Activated effector memory CD4-positive, alpha-beta T cell treated with Interleukin-2 at 50 U/mL for 16 hours (primary cell): ENCODE results near the gene MRE11.
"Not testable (repeated sequence)": the region's sequence is repeated elsewhere in the genome, so short reads cannot be mapped to it uniquely, and the experiment has no call there.

Experiments
- DNase-seq: peaks from one replicate; pipeline ENCODE4 v3.0.0-alpha.2; 2020

Gene MRE11

DNA sequence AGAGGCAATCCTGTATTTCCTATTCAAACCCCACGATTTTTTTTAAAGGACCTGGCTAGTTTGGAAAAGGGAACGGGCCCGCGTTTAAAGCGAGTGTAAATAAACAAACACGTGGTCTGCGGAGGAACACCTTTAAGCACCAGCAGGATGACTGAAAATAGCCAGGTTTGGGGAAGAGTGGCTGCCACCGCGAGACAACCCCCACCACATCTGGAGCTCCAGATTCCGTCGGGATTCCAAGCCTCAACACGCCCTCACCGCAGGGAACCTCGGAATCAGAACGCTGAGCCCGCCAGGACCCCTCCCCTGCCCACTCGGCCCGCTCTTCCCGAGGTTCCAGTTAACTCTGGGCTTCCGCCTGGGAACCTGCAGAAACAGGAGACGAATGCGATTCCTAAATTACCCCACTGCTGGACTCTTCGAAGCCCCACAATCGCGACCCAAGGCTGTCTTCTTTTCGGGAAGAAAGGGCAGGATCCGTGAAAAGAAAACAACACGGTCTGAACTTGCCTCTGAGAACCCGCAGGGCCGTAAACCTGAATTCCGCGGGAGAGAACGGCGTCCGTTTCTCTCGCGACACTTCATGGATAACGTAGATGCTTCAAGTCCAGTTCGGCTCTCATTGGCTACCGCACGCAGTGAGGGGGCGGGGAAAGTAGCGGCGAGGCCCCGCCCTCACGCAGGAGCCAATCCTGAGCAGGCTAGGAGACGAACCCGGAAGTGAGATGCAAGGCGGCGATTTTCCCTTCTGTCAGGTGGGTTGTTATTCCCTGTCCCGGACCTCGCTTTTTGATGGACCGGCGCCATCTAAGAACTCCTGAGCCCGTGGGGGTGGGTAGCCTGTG is at the start of gene MRE11, which contains the start of gene ANKRD49:
Gene MRE11, minus strand, starts transcription at position 564 of the 845 bp plus-strand sequence. CDS start 1,043 bp downstream, outside the sequence.
Gene ANKRD49, plus strand, starts transcription at position 704 of the 845 bp plus-strand sequence. CDS start 2,710 bp downstream, outside the sequence.
- DNase-seq, result peak; percentile 97

DNA sequence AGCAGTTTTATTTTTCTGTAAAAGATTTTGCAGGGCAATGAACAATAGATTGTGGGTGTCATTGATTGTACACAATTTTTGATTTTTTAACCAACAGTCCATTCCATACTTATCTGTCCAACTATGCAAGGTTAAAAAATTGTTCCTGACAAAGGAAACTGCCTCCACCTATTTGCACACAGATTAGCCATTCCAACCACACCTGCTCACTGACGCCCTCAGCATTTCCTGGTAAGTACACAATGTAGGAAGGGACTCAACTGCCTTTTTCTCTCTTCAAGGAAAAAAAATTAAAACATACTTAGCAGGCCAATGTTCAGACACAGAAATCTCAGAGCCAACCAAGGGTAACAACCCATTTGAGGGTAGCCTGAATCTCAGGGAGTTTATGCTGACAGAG is 45.8 kb upstream of the MRE11 start:
- no peak for DNase-seq

DNA sequence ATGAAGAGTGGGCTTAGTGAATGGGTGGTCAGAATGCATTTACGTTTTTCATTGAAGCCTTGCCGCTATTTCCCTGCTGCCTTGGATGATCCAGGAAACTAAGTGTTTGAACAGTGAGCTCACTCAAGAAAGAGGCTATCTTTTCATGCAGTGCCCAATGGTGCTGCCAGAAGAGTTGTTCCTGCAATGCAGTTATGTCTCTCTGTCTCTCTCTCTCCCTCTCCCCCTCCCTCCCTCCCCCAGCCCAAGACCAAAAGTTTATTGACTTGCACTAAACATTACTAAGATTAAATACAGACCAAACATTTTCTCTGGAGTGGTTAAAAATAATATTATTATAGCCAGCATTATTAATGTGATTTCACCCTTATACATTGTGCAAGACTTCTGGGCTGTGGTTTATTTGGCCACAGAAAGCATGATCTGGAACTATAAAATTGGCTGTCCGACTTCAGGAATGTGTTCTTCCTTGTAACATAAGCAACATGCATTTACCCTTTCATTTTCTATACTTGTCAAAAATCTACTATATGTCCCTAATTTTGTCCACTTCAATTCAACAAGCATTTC is 43.5 kb upstream of the MRE11 start:
- DNase-seq, result no peak

DNA sequence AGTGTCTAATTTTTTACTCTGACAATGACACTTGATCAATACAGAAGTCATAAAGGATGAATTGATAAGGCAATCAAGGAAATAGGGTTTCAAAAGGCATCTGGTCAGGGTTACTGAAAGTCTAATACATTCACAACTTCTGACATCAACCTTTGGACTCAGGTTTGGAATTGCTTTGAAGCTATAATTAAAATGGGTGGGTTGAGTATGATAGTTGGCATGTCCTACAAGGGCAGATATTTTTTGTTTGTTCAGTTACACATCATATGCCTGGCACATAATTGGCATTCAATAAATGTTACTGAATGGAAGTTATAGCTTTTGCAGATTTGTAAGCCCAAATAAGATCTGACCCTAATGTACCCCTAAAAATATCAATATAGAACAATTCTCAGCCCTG is 42.7 kb upstream of the MRE11 start:
- DNase-seq, result no peak

DNA sequence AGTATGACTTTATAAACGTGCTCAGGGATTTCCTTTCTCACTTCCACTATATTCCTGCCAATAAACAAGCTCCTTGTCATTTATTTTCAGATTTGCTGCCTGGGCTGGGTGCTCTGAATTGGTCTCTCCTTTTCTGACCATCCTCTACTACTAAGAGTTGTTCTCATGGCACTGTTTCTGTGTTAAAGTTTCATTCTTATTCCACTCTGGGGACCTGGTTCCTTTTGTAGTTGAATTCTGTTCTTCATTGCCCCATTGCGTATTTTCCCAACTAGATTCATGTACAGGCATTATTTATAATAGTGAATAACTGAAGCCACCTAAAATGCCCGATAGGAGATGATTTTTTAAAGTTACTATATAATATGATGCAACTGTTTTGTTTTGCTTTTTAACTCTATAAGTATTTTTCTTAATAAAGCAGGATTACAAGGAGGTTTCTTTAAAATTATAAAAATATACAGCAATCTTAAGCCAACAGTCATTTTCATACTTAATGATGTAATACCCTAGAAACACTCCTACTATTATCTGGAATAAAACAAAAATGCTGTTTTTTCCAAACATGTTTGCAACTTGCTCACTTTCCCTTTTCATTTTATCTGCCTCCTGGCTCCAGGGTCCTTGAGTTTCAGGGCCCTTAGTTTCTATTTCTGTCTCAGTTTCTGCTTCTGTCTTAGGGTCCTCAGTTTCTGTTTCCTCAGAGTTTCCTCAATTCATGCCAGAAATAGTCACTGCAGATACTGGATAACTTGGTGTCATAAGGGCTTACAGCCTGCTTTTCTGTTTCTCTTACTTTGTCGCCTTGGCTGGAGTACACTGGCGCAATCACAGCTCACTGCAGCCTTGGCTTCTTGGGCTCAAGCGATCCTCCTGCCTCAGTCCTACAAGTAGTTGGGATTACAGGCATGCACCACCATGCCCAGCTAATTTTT is 40.3 kb upstream of the MRE11 start:
- no peak for DNase-seq

DNA sequence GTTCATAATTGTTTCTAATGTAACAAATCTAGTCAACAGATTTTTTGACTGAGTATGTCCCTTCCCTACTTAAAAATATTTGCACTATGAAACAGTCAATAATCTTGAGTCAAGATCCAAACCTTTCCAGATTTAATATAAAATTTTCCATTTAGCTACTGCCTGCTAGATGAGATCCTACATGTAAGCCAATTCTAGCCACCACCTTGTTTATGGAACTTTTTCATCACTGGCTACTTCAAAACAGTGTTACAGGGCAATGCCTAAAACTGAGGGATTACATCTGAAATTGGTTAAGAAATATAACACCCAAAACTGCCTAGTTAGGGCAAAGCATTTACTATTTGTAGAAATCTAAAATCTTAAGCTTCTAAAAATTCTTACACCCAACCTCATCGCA is 39.6 kb upstream of the MRE11 start:
- no peak for DNase-seq

DNA sequence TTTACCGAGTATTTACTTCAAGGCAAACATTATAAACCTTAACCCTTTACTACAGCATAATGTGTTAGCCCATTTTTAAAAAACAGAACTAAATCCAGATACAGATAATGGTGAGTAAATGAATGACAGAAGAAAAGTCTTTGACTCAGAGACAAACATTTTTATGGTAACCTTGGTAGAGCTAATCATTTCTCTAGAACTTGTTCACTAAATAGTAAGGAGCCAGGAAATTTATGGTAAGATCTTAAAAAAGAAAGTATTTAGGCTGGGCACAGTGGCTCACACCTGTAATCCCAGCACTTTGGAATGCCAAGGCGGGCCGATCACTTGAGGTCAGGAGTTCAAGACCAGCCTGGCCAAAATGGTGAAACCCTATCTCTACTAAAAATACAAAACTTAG is 38.6 kb upstream of the MRE11 start:
- no peak for DNase-seq

DNA sequence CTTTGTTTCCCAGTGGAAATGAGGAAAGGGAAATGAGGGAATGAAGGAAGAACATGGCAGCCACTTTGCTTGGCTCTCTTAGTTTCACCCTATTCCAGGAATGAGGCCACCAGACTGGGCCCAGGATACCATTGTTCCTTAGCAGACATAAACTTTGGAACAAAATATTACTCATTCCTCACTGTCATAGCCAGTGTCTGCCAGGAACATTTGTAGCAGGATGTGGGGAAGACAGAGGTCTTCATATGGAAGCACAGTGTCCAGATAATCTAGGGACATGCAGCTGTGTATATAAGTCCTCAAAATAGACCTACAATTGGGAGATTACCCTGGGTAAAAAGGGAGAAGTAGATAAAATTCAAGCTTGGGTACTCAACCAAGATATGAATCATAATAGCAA is 34.9 kb upstream of the MRE11 start:
- no peak for DNase-seq

DNA sequence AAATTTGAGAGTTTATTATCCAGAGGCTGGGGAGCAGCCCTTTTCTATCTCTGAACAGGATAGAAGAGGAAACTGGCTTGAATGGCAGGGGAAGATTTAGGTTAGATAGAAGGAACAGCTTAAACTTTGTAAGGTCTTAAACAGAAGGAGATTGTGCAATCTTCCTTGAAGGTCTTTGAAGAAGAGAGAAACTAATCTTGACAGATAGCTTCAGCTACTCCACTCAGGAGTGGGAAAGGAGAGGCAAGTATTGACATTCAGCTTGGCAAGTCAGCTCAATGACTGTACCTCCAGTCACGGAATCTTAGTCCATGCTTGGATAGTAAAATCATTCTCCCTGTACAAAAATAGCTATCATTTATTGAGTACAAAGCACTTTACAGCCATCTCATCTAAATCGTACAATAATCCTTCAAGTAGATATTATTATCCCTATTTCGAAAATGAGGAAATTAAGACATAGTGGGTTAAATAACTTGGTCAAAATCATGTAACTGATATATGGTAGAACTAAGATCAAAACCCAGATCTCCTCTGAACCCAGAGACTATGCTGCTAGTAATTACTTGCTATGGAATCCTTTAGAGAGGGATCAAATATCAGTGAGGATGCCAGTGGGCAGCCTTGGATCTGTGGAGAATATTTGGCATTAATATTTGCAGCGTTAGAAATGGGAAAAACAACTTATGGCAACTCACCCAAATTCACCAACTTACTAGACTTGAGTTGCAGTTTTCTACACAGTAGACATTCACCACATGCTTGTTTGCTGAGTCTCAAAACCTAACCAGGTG is 33.2 kb upstream of the MRE11 start:
- DNase-seq, result no peak

DNA sequence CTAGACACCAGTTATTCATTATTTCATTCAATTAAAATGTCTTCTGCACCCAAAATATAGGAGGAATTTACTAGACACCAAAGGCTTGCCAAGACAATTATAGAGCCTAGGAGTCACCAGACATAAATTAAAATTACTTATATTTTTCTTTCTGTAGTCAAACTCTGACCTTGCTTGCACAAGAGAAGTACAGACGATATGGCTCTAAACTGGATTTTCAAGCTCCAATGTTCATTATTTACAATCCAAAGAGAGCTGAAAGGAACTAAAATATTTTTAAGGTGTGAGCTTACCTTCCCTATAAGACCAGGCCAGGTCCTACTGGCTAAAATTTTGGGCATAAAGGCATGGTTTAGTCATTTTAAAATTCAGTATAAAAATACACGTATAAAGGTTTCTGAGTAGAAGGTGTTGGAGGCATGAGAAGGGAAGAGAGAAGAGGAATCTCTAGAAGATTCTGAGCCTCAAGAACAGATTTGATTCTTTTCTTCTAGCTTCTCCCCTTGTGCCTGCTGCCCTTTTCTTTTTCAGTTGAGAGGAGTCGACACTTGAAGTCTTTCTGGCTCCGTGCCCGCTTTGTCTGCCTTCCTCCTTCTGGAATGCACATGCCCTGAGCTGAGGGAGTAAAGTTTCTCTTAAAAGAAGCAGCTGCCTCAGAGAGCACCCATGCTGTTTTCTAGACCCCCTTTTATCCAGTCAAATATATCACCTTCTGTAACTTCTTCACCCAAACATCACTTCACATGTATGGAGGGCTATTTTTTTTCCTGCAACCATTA is 32.1 kb upstream of the MRE11 start:
- no peak for DNase-seq

DNA sequence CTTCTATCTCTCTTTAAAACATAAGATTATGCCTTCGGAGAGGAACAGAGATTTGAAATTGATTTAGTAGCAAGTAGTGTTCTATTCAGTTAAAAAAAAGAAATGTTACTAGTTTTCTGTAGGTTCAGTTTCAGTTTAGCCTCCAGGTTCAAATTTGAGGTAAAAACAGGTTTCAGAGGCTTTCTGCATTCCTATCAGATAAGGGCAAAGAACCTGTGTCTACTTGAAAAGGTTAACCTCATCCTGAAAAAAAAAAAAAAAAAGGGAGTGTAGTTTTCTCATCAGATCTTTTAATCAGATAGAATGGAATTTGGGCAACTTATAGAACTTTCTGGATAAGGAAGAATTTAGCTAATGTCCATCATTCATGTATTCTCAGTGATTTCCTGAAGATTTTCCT is 30.7 kb upstream of the MRE11 start:
- DNase-seq, result no peak

DNA sequence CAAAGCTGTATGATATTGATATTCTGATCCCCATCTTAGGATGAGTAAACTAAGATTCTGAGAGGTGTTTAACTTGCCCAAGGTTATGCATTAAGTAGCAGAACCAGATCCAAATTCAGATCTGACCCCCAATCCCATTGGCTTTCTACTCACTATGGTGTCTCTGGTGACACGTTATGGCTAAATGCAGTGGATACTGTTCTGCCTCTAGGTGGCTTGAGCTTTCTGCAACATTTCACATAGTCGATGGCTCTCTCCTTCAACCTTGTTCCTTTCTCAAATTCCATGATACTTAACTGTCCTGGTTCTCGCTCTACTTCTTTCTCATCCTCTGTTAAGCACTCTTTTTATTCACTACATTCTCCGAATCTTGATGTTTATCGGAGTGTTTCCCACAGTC is 28.0 kb upstream of the MRE11 start:
- no peak for DNase-seq

DNA sequence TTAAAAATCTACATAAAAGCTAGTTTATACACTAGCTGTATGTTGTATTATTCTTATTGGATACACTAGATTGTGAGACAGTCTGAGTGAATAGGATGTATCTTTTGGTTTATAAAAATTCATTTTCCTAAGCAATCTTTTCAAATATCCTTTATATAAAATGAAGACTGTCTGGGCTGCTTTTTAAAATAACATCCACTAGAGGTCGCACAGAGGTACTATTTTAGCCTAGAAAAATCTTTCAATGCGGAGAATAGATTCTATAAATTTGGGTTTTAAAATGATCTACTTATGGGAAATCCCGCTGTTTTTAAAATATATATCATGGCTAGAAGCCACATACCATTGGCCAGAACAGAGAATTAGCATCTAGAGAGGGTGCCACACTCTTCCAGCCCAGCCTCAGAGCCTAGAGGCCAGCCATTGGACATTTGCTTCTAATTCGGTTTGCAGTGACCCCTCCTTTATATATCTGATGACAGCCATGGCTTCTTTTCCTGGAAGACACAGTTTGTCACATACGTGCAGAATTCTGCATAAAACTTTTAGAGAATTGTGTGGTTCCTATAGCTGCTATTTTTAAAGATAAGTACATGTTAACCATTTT is 25.9 kb upstream of the MRE11 start:
- DNase-seq, result no peak

DNA sequence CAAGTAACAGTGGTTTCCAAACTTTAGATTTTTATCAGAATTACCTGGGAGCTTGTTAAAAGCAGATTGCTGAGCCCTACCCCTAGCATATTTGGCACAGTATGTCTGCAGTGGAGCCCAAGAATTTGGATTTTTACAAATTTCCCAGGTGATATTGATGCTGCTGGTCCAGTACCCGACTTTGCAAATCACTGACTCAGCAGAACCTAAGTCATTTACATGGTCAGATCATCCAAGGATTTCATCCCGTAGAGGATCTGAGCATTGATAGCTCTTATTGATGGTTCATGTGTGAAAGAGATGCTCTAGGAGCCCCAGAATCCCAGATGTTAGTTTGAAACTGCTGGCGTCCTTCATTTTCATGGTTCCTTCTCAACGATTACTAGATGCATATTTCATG is 24.7 kb upstream of the MRE11 start:
- no peak for DNase-seq

DNA sequence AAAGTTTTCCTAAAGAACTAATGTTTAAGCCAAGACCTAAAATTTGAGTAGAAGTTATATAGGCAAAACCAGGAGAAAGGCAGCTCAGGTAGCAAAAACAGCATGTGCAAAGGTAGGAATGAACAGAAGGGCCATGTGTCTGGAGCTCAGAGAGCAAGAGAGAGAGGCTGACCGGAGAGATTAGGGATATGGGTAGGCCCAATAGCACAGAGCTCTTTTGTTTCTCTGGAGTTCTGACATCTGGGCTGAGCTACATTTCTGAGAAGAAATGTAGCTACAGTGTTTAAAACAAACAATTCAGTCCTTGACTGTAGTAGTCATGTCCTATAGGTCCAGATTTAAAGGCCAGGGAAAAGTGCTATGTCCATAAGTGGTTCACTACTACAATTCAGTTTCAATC is 23.1 kb upstream of the MRE11 start:
- DNase-seq, result no peak

DNA sequence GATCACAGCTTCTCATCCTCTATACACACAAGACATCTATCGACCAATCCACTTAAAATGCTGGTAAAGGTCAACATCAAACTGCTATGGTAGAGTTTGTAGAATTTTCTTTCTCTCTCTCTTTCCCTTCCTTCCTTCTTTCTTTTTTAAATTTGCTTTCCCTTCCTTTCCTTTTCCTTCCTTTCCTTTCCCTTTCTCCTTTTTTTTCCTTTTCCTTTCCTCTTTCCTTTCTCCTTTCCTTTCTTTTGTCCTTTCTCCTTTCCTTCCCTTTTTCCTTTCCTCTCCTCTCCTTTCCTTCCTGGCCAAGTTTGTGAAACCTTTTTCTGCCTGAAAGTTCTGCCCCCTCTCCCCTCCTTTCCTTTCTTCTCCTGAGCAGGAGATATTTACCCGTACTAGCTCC is 21.8 kb upstream of the MRE11 start:
- no peak for DNase-seq

DNA sequence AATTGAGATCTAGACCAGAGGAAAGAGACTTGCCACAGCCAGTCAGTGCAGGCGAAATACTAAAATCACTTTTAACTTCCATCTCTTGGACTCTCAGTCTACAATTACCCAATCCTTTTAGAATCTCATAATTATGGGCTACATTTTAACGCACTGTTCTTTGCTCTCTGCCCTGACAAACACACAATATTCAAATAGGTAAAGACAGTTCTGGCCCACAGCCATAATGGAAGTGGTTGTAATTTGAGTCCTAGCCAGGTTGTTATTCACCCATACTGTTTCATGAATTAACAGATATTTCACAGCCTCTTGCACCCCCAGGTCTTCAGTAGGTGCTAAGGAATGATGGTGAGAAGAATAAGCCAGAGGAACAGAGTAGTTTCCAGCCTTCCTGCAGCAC is 19.4 kb upstream of the MRE11 start:
- no peak for DNase-seq

DNA sequence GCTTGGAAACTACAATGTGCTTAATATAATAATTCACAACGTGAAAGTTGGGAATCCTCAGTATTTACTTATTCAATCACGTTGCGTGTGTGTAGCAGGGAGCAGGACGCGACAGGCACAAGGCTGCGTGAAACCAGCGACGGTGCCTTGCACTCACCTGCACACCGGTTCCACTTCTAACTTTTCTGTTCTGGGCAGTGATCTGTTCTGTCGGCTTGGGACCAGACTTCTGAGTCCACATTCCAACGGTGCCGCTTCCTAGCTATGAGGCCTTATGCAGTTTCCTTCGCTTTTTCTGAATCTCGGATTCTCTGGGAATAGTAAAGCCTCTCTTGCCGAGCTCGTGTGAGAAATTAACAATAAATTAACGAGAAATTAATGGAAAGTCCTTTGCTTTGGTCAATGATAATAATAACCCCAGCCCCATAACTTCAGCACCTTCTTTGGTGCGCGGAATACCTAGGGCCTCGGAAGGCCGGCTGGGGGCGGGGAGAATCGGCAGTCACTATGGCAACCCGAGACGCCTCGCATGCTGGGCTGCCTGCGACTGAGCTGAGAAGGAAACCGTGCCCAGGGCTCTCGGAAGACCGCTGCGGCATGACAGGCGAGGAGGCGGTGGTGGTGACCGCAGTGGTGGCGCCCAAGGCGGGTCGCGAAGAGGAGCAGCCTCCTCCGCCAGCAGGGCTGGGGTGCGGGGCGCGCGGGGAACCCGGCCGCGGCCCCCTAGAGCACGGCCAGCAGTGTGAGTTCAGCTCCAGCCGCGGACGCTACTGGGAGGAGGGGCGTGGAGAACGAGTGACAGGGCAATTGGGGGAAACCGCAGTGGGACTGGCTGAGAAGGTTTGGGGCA is 18.5 kb upstream of the MRE11 start, which contains the start of gene C11orf97:
Gene C11orf97, plus strand, starts transcription at position 530 of the 850 bp plus-strand sequence. Its CDS starts 68 bp downstream, at position 598.
- peak; percentile 36 for DNase-seq

DNA sequence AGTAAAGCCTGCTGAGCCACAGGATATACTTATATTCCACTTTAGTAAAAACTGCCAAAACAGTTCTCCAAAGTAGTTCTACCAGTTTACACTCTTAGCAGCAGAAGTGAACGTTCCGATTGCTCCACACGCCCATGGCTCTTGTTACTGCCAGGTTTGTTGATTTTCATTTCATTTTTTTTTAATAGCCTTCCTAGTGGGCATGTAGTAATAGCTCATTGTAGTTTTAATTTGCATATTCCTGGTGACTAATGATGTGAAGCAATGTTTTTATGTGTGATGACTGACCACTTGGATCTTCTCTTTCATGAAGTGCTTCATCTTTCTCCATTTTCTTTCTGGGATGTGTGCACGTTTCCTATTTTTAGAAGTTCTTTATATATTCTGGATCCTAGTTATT is 13.8 kb upstream of the MRE11 start:
- DNase-seq, result no peak

DNA sequence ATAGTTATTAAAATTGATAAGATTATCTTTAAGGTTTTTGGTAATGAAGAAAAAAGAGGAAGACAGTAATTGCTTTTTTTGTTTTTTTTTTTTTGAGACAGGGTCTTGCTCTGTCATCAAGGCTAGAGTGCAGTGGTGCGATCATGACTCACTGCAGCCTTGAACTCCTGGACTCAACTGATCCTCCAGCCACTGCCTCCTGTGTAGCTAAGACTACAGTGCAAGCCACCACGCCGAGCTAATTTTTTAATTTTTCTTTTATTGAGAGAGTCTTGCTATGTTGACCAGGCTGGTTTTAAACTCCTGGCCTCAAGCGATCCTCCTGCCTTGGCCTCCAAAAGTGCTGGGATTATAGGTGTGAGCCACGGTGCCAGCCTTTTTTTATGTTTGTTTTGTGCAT is 12.9 kb upstream of the MRE11 start:
- DNase-seq, result not testable (repeated sequence)
